ENCODE results near the gene KIF25.
"Not testable (repeated sequence)": the region's sequence is repeated elsewhere in the genome, so short reads cannot be mapped to it uniquely, and the experiment has no call there.

Gene KIF25

DNA sequence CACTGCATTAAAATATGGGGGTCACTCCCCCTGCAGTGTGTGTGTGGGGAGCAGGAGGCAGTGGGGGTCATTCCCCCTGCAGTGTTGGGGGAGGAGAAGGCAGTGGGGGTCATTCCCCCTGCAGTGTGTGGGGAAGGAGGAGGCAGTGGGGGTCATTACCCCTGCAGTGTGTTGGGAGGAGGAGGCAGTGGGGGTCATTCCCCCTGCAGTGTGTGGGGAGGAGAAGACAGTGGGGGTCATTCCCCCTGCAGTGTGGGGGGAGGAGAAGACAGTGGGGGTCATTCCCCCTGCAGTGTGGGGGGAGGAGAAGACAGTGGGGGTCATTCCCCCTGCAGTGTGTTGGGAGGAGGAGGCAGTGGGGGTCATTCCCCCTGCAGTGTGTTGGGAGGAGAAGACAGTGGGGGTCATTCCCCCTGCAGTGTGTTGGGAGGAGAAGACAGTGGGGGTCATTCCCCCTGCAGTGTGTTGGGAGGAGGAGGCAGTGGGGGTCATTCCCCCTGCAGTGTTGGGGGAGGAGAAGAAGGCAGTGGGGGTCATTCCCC lies 21.3 kb upstream of the KIF25 start:
- not testable (repeated sequence) for DNase-seq

DNA sequence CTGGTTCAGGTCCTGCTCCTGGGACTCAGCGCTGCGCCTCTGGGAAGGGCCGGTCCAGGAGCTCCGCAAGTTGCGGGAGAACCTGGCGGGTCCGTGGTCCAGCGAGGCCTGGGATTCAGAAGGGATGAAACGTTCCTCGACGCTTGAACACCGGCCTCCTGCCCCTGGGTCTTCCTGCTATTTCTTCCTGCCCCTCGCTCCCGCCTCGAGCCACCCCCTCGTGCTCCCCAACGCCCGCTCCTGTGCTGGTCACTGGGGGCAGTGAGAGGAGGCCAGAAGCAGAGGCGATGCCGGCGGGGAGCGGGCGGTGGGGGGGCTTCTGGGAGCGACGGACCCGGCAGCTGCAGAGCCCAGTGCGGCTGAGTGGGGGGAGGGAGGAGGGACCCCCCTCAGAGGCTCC lies 20.8 kb upstream of the KIF25 start:
- no peak for DNase-seq

DNA sequence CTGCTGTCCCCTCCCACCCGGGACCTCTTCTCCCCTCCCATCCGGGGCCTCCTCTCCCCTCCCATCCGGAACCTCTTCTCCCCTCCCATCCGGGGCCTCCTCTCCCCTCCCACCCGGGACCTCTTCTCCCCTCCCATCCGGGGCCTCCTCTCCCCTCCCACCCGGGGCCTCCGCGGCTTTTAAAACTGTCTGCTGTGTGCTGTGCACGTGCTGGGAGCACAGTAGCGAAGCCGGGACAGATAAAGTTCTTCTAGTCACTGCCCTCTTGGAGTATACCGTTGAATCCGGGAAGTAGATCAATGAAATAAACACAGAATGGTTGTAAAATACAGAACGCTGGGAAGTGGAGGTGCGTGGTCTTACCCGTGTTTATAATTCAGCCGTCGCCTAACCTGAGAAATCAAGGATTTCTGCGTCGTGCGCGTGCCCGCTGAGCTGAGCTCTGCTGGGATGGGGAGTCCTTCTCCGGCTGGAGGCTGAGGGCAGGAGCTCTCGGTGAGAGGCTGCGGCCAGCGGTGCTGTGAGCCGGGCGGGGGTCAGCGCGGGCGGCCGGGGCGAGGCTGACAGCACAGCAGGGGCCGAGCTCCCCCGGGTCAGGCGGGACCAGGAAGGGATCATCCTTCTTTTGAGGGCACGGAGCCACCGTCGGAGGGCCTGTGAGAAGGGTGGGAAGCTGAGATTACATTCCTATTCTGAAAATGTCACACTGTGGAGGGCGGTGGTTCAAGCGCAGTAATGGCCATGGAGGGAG lies 19.6 kb upstream of the KIF25 start:
- DNase-seq, result no peak

DNA sequence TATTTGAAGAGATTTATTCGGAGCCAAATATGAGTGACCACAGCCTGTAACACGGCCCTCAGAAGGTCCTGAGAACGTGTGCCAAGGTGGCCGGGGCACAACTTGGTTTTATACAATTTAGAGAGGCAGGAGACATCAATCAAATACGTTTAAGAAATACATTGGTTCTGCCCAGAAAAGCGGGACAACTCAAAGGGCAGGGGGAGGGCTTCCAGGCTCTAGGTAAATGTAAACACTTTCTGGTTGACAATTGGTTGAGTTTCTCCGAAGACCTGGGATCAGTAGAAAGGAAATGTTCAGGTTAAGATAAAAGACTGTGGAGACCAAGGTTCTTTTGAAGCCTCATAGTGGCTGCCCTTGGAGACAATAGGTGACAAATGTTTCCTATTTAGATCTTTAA lies 18.9 kb upstream of the KIF25 start:
- no peak for DNase-seq

- DNase-seq, result no peak
Measured at GRCh38 chr6:167979436-167980139, 17.9 kb upstream of the KIF25 start.

- DNase-seq, result no peak
Measured at GRCh38 chr6:167980911-167981580, 16.4 kb upstream of the KIF25 start.

- no peak for DNase-seq
Measured at GRCh38 chr6:167981916-167982462, 15.5 kb upstream of the KIF25 start.

DNA sequence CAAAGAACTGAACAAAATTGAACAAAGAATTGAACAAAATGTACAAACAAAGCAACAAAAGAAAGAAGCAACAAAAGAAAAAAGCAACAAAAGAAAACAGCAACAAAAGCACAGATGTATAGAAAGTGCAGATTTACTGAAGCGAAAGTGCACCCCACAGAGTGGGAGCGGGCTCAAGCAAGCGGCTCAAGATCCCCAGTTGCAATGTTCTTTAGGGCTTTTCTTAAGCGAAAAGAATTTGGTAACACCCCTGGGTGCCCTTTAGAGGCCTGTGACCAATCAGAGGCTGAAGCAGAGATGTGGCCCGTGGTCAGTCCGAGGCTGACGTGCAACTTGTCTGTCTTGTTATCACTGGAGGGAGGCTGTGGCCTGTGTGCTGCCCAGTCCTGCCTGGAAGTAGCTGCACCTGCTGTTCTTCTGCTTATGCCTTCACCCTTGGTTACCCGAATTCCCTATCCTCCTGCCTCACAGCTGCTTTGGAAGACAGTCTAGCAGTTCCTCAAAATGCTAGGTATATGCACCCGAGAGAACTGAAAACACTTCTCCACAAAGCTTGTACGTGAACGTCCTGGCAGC lies 13.2 kb upstream of the KIF25 start:
- DNase-seq, result no peak

DNA sequence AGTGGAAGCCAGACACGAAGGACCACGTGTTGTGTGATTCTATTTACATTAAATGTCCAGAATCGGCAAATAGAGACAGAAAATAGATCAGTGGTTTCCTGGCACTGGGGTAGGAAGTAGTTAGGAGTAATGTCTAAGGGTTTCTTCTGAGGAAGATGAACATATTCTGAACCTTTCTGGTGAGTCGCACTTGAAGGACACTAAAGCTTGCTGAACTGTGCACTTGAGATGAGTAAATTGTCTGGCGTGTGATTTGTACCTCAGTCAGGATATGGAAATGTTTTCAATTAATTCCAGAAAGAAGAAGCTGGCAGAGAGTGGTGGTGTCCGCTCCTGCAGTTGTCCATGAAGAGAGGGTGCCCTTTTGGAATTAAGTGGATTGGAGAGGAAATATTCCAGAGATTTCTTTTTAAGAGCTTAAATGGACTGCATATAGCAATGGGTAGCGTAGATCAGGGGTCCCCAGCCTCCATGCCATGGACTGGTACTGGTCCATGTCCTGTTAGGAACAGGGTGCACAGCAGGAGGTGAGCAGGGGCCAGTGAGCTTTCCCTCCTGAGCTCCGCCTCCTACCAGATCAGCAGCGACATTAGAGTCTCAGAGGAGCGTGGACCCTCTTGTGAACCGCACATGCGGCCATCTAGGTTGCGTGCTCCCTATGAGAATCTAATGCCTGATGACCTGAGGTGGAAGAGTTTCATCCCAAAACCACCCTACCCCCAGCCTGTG lies 12.4 kb upstream of the KIF25 start:
- no peak for DNase-seq

DNA sequence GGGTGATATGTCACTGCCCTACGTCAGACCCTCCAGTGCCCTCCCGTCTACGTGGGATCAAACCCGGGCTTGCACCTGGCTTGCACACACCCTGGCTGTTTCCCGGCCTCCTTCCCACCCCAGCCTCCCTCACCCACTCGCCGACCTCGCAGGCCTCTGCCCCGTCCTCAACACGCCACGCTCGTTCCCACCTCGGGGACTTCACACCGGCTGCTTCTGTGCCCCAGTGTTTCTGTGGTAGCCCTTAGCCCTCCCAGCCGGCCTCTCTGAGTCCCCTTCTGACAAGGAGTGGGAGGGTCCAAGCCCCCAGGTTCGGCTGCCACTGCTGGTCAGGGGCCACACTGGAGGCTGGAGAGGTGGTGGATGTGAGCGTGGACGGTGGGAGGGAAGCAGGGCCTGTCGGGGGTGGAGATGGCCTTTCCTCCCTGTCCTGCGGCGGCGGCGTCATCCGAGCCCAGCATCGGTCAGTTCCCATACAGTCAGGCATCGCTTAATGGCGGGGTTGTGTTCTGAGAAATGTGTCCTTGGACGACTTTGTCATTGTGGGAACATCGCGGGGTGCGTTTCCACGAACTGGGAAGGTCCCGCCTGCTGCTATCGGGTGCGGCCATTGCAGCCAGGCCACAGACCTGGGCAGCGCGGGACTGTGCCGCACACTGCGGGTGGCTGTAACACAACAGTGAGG lies 11.4 kb upstream of the KIF25 start:
- no peak for DNase-seq

- no peak for DNase-seq
Measured at GRCh38 chr6:167987396-167988153, 9.9 kb upstream of the KIF25 start.

- DNase-seq, result no peak
Measured at GRCh38 chr6:167988154-167988495, 9.3 kb upstream of the KIF25 start.

DNA sequence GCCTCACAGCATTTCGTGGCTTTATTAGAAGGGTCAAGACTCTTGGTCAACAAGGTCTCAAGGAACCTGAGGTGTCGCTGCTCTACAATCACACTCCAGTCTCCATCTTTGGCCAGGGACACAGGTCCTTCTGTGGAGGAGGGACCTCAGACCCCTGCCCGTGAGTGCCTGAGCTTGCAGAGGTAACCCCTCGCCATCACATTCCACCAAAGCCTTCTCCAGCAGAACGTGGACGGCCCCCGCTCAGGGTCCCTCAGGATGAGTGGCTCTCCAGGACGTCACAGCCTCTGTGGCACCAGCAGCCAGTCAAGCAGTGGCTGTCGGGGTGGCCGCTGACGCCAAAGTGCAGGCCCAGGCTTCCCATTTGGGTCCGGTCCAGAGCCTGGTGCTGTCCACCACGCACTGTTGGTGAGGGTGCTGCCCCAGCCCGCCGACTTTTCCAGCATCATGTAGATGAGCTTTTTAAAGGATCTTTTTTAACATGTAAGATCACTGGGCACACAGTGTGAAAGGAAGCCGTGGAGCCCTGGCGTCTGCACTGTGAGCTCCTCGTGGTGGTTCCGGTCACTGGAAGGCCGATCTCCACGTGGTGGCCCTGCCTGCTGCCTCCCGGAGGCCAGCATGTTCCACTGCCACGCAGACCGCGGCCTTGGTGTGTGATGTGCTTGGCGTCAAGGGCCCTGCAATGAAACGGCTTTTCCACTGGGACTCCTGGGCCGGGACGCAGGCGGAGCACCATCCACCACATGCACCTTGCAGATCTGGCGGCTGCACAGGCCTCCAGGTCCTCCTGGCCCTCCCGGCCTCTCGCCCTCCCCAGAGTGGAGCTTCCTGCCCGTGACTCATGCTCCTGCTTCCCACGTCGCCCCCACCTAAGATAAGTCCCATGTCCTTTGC lies 8.3 kb upstream of the KIF25 start:
- no peak for DNase-seq

- DNase-seq, result no peak
Measured at GRCh38 chr6:167990016-167990945, 7.2 kb upstream of the KIF25 start.

GRCh38 chr6:167993169-167993568 lies 4.3 kb upstream of the KIF25 start:
- DNase-seq, result no peak

DNA sequence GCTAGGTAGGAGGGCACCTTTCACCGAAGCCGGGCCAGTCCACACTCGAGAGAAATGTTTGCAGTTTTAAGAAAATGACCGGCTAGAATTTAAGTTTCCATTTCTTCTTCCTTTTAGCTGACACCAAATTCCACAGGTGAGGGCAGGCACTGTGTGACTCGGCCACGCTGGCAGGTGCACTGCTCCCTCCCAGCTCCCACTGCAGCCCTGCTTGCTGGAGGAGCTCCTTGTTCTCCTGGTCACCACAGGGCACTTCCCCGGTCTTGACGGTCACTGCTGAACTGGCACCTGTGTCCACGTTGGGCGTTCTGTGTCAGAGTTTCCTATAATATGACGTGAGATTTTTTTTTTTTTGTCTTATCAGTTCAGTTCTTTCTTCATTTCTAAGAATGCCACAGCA lies 3.6 kb upstream of the KIF25 start:
- DNase-seq, result no peak

DNA sequence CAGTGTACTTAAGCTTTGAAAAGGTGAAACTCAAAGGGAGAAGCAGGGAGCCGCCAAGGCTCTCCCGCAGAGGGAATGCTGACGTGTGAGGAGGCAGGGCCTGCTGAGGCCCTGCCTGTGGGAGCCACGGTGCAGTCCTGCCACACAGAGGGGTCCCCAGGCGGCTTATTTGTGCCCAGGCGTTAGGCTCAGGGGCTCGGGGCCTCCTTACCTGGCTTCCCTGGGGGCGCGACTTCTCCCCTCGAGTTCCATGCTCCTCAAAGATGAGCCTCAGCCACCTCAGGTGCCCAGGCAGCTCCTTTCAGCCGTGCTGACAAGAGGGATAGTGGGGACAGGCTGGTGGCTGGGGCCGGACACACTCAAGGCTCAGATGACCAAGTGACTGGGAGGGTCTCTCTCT lies 2.2 kb upstream of the KIF25 start:
- DNase-seq, result no peak

- DNase-seq, result no peak
Measured at GRCh38 chr6:167995731-167996151, 1.7 kb upstream of the KIF25 start.

All from GDM1 (cell line).